Lung (tissue), 12 donors: ENCODE results near the gene MYO5B. TPM values are rescaled to one million over a fixed set of nuclear protein-coding genes. Genes with fewer than 3 reads are reported as not detected.

Experiments
- ATAC-seq: fragments of 200-7000 bp; cut with Tn5 transposase; one replicate; pipeline ENCODE4 v1.9.1; 2020; ENCODE audit warnings: moderate number of reproducible peaks; ENCODE audit not compliant: insufficient read depth, low FRiP score
- DNase-seq, 3 donors: peaks; one replicate each; pipeline ENCODE4 v3.0.0-alpha.2; 2013 to 2017
- H3K27ac ChIP-seq, 2 donors: one replicate each; pipeline ENCODE4 v1.5.1; 2013; ENCODE audit warnings: mild to moderate bottlenecking in 2 of 2, moderate library complexity in 2 of 2, control low read depth in 1 of 2, inconsistent platforms in 1 of 2, low read depth in 1 of 2, low read length in 1 of 2
- H3K27me3 ChIP-seq, 3 donors: one replicate each; pipeline ENCODE4 v1.5.1; 2013; ENCODE audit warnings: low read length in 2 of 3; ENCODE audit not compliant: control insufficient read depth in 3 of 3, insufficient read depth in 3 of 3
- H3K36me3 ChIP-seq, 4 donors: one replicate each; pipeline ENCODE4 v1.5.1; 2013; ENCODE audit warnings: low read length in 4 of 4, mild to moderate bottlenecking in 1 of 4, moderate library complexity in 1 of 4; ENCODE audit not compliant: control insufficient read depth in 4 of 4, insufficient read depth in 4 of 4
- H3K4me1 ChIP-seq, 5 donors: one replicate each; pipeline ENCODE4 v1.5.1; 2013; ENCODE audit warnings: low read length in 5 of 5, mild to moderate bottlenecking in 2 of 5, moderate library complexity in 1 of 5; ENCODE audit not compliant: control insufficient read depth in 5 of 5, insufficient read depth in 5 of 5
- H3K4me3 ChIP-seq: one replicate; pipeline ENCODE4 v1.5.1; 2013; ENCODE audit warnings: mild to moderate bottlenecking, control low read depth, moderate library complexity
- H3K9ac ChIP-seq, 2 donors: one replicate each; pipeline ENCODE4 v1.5.1; 2013; ENCODE audit warnings: low read length in 2 of 2, control low read depth in 1 of 2; ENCODE audit not compliant: insufficient read depth in 1 of 2
- H3K9me3 ChIP-seq, 4 donors: one replicate each; pipeline ENCODE4 v1.5.1; 2013; ENCODE audit warnings: low read length in 3 of 4, mild to moderate bottlenecking in 1 of 4, moderate library complexity in 1 of 4; ENCODE audit not compliant: control insufficient read depth in 4 of 4, insufficient read depth in 3 of 4
- WGBS, 2 donors: extraction: QIAGEN DNeasy Blood & Tissue Kit; methylation state at CpG; one replicate each; pipeline ENCODE4 v1.1.7; 2013; 5-methylcytosine and 5-hydroxymethylcytosine counted together
- polyA plus RNA-seq, 2 donors: library from polyadenylated mRNA; stranded (reverse); fragments of 200-250 nt; gene quantifications; one replicate each; pipeline ENCODE4 v1.2.1, GENCODE V29; 2013
- total RNA-seq, 2 donors: library from RNA; depleted of rRNA in 1 of 2; stranded (reverse); fragments of >200 nt in 1 of 2; gene quantifications; one replicate each; pipeline ENCODE4 v1.2.1, GENCODE V29; 2014 to 2021
- TF ChIP-seq, protein P1 (sequence below): IDR thresholded peaks from 2 replicates; pipeline ENCODE4 v1.5.1; 2012; ENCODE audit warnings: mild to moderate bottlenecking; ENCODE audit errors: control extremely low read depth, extremely low read depth
- donor health status: control.
- donor health status: control.
- donor health status: Bipolar disorder and iron deficiency.
- donor health status: healthy.
- donor health status: DM: yes; HTN: yes; CAD: no.

The MYO5B gene
- total and polyA plus RNA-seq, 4 donors, result 9.7 to 25.6 (median 19.7) TPM

DNA sequence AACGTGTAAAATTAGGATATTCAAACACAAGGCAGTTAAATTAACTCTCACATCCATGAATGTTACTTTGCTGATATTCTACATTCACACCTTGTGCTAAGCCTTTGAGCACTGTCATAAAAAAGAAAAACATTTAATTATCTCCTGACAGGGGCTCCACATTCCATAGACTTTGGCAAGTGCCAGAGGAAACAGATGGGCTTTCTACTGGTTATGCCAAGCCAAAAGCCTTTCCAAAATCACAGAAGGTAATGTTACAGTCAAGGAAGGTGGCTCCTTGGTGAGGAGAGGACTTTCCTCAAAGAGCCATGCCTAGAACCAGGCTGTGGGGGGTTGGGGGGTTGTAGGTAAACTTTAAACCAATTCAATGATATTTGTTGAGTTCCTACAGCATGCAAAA lies 12.4 kb downstream of the MYO5B start:
- WGBS, 2 donors, result 52 to 78% methylated on average over 1 of the region's 1 CpG
- no peak overlapping the region for H3K27ac ChIP-seq
- H3K27me3 ChIP-seq, result peaks cover 3 to 5% (median 3%) of the 10 kb centered on the region in 3 donors
- DNase-seq (no peak), ATAC-seq (no peak)
- TF ChIP-seq, protein P1, sequence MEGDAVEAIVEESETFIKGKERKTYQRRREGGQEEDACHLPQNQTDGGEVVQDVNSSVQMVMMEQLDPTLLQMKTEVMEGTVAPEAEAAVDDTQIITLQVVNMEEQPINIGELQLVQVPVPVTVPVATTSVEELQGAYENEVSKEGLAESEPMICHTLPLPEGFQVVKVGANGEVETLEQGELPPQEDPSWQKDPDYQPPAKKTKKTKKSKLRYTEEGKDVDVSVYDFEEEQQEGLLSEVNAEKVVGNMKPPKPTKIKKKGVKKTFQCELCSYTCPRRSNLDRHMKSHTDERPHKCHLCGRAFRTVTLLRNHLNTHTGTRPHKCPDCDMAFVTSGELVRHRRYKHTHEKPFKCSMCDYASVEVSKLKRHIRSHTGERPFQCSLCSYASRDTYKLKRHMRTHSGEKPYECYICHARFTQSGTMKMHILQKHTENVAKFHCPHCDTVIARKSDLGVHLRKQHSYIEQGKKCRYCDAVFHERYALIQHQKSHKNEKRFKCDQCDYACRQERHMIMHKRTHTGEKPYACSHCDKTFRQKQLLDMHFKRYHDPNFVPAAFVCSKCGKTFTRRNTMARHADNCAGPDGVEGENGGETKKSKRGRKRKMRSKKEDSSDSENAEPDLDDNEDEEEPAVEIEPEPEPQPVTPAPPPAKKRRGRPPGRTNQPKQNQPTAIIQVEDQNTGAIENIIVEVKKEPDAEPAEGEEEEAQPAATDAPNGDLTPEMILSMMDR, result no peak
- H3K4me3 ChIP-seq, result no peak overlapping the region
- H3K9me3 ChIP-seq, result no peaks in the 10 kb centered on the region
- H3K36me3 ChIP-seq, result no peaks in the 10 kb centered on the region
- peaks cover 0 to 8% (median 0%) of the 10 kb centered on the region in 5 donors for H3K4me1 ChIP-seq
- H3K9ac ChIP-seq, result no peak overlapping the region

DNA sequence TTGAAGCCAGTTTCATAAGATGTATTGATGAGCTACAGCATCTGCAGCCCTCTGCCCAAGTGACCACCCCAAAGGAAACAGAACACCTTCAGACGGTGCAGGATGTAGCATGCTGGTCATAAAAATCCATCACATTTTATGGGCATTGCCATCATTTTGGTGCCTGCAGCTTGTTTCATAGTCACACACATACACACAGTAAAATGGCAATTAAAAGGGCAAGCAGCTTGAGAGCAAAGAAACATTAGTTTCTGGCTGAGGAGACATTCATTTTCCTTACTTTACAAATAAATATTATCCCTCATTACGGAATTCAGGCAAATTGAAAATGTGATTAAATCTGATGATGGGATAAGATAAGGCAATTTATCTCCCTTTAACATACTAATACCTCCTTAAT lies 13.4 kb downstream of the MYO5B start:
- Histone ChIP-seq H3K9me3 (no peaks in the 10 kb centered on the region), H3K4me1 (peaks cover 0 to 8% (median 0%) of the 10 kb centered on the region in 5 donors), H3K27me3 (peaks cover 3 to 5% (median 3%) of the 10 kb centered on the region in 3 donors), H3K27ac (no peak overlapping the region), H3K4me3 (no peak overlapping the region), H3K9ac (no peak overlapping the region), H3K36me3 (no peaks in the 10 kb centered on the region)
- 63 to 83% methylated on average over 2 of the region's 2 CpGs for WGBS, 2 donors
- ATAC-seq, result no peak
- TF ChIP-seq, protein P1, result no peak
- DNase-seq, result no peak

DNA sequence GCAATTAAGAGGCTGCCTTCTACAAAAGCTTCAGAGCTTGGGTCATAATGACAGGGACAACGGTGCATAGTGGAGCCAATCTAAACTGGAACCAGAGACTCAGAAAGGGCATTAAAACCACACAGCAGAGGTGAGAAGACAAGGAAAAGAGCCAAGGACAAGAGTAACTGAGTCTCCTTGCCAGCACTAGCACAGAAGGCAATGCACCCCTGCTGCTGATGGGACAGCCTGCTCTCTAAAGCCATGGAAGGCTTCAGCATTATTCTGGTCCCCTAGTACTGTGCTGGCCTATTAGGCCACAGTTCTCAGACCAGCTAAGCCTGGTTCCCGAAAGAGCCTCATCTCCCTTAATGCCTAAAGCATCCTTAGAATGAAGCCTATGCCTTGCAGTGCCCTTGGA lies 15.5 kb downstream of the MYO5B start:
- ATAC-seq, result no peak
- no peak for DNase-seq
- H3K27me3 ChIP-seq, result peaks cover 2 to 5% (median 3%) of the 10 kb centered on the region in 3 donors
- TF ChIP-seq, protein P1, result no peak
- H3K27ac ChIP-seq, result no peak overlapping the region
- peaks cover 0 to 8% (median 0%) of the 10 kb centered on the region in 5 donors for H3K4me1 ChIP-seq
- no peaks in the 10 kb centered on the region for H3K9me3 ChIP-seq
- no peak overlapping the region for H3K4me3 ChIP-seq
- H3K36me3 ChIP-seq, result no peaks in the 10 kb centered on the region
- no peak overlapping the region for H3K9ac ChIP-seq
- WGBS, 2 donors, result 85 to 94% methylated on average over 2 of the region's 2 CpGs
